B cell (primary cell): Measurements from ENCODE around the gene GGCT. TPM values are rescaled to one million over a fixed set of nuclear protein-coding genes. Genes with fewer than 3 reads are reported as not detected.

Experiments
- ATAC-seq: fragments of 200-7000 bp; cut with Tn5 transposase; one replicate; pipeline ENCODE4 v1.10.0; 2021; ENCODE audit warnings: low read depth, mild to moderate bottlenecking, moderate number of reproducible peaks, moderate library complexity
- CTCF ChIA-PET: fragments of 350-600 bp; sonication (Branson Sonifier 250); formaldehyde crosslinking; loops from one replicate; lab custom pipeline; 2021; ENCODE audit warnings: antibody characterized with exemption, inconsistent platforms; lab: Charles Lee
- POLR2A ChIA-PET: fragments of 350-600 bp; sonication (Branson Sonifier 250); formaldehyde crosslinking; loops from one replicate; lab custom pipeline; 2021; ENCODE audit warnings: antibody characterized with exemption; lab: Charles Lee
- DNase-seq: peaks from one replicate; pipeline ENCODE4 v3.0.0; 2013
- H2AFZ ChIP-seq: 2 replicates; pipeline ENCODE4 v1.6.1; 2012; ENCODE audit warnings: mild to moderate bottlenecking, low read depth, low read length; ENCODE audit not compliant: insufficient read depth, poor library complexity, severe bottlenecking
- H3K27ac ChIP-seq, 2 donors: 1 replicate in 1 of 2; 2 replicates in 1 of 2; pipeline ENCODE4 v1.5.1; 2012 to 2013; ENCODE audit warnings: low read length in 2 of 2, mild to moderate bottlenecking in 2 of 2, moderate library complexity in 1 of 2
- H3K27me3 ChIP-seq, 4 experiments: fragments of 200-600 bp in 1 of 4; sonication (generic) in 1 of 4; replicated peaks in 1 of 4; 1 replicate in 2 of 4; 2 replicates in 2 of 4; pipeline versions ENCODE4 v1.6.1 to v1.7.0; 2013 to 2016; ENCODE audit warnings: low read length in 3 of 4, mild to moderate bottlenecking in 2 of 4, mixed read lengths in 1 of 4, moderate library complexity in 1 of 4; ENCODE audit not compliant: insufficient read depth in 4 of 4, control insufficient read depth in 3 of 4; ENCODE audit errors: control extremely low read depth in 1 of 4
- H3K36me3 ChIP-seq, 2 experiments: replicated peaks in 1 of 2; 1 replicate in 1 of 2; 2 replicates in 1 of 2; pipeline versions ENCODE4 v1.6.1 to v1.7.1; 2013; ENCODE audit warnings: low read length in 1 of 2; ENCODE audit not compliant: insufficient read depth in 2 of 2, control insufficient read depth in 1 of 2; ENCODE audit errors: control extremely low read depth in 1 of 2, extremely low read depth in 1 of 2
- H3K4me1 ChIP-seq, 2 donors: fragments of 200-600 bp in 1 of 2; sonication (generic) in 1 of 2; 1 replicate in 1 of 2; 2 replicates in 1 of 2; pipeline versions ENCODE4 v1.5.1 to v1.6.1; 2013 to 2017; ENCODE audit warnings: low read length in 2 of 2; ENCODE audit not compliant: control insufficient read depth in 2 of 2, insufficient read depth in 2 of 2
- H3K4me2 ChIP-seq: replicated peaks from 2 replicates; pipeline ENCODE3; 2012; ENCODE audit warnings: mild to moderate bottlenecking, low read depth, low read length; ENCODE audit not compliant: poor library complexity, severe bottlenecking
- H3K4me3 ChIP-seq, 5 experiments: fragments of 200-600 bp in 1 of 5; sonication (generic) in 1 of 5; 1 replicate in 3 of 5; 2 replicates in 2 of 5; pipeline versions ENCODE4 v1.5.1 to v1.7.0; 2011 to 2016; ENCODE audit warnings: low read length in 4 of 5, mild to moderate bottlenecking in 4 of 5, low read depth in 2 of 5, control low read depth in 1 of 5, moderate library complexity in 1 of 5; ENCODE audit not compliant: insufficient read depth in 1 of 5; ENCODE audit errors: control extremely low read depth in 1 of 5, extremely low read depth in 1 of 5
- H3K79me2 ChIP-seq: fragments of 200-600 bp; sonication (generic); one replicate; pipeline ENCODE4 v1.6.0; 2016; ENCODE audit warnings: low read length; ENCODE audit not compliant: control insufficient read depth, insufficient read depth
- H3K9ac ChIP-seq: fragments of 200-600 bp; sonication (generic); 2 replicates; pipeline ENCODE4 v1.6.1; 2017; ENCODE audit warnings: mild to moderate bottlenecking, low read length, moderate library complexity
- H3K9me3 ChIP-seq, 3 donors: one replicate each; pipeline versions ENCODE4 v1.6.1 to v1.7.1; 2013; ENCODE audit warnings: low read length in 2 of 3; ENCODE audit not compliant: control insufficient read depth in 2 of 3, insufficient read depth in 1 of 3; ENCODE audit errors: control extremely low read depth in 1 of 3
- H4K20me1 ChIP-seq: 2 replicates; pipeline ENCODE4 v1.6.0; 2012; ENCODE audit warnings: mild to moderate bottlenecking, low read length; ENCODE audit not compliant: insufficient read depth, control insufficient read depth, poor library complexity, severe bottlenecking
- H3K27ac Mint-ChIP-seq: one replicate; pipeline ENCODE4 v1.8.0; 2021; ENCODE audit warnings: mixed read lengths
- H3K27me3 Mint-ChIP-seq: one replicate; pipeline ENCODE4 v1.8.0; 2021; ENCODE audit warnings: mixed read lengths
- H3K4me1 Mint-ChIP-seq: one replicate; pipeline ENCODE4 v1.8.0; 2021; ENCODE audit warnings: mixed read lengths
- H3K4me3 Mint-ChIP-seq: one replicate; pipeline ENCODE4 v1.8.0; 2021; ENCODE audit warnings: mixed read lengths
- H3K9me3 Mint-ChIP-seq: one replicate; pipeline ENCODE4 v1.8.0; 2022; ENCODE audit warnings: mixed read lengths; ENCODE audit not compliant: insufficient read depth
- CTCF ChIP-seq: fragments of 200-600 bp; IDR thresholded peaks from one replicate; pipeline ENCODE4 v1.8.0; 2022; ENCODE audit warnings: antibody characterized with exemption, mild to moderate bottlenecking
- EZH2 ChIP-seq: IDR thresholded peaks from 2 replicates; pipeline ENCODE4 v1.6.1; 2012; ENCODE audit warnings: borderline replicate concordance, low read depth, mild to moderate bottlenecking, moderate library complexity, low read length; ENCODE audit not compliant: insufficient read depth, poor library complexity, severe bottlenecking
- WGBS: methylation state at CpG from one replicate; pipeline ENCODE4 v1.1.5; 2013; ENCODE audit warnings: missing lambda C conversion rate; ENCODE audit not compliant: insufficient coverage; 5-methylcytosine and 5-hydroxymethylcytosine counted together
- intact Hi-C: fragments of 100-400 bp; cut with micrococcal nuclease; formaldehyde crosslinking; loops from one replicate; pipeline ENCODE4 v1.10.0; 2022
- polyA plus RNA-seq: library from polyadenylated mRNA; depleted of rRNA; stranded (reverse); fragments of >200 nt; gene quantifications from 2 replicates; pipeline ENCODE4 v1.2.3, GENCODE V29; 2012
- total RNA-seq, 2 donors: library from RNA; stranded (reverse); fragments of 120-200 nt in 1 of 2; gene quantifications; 1 replicate in 1 of 2; 2 replicates in 1 of 2; pipeline versions ENCODE4 v1.2.3 to v1.2.4, GENCODE V29; 2013 to 2022

GGCT gene
- total and polyA plus RNA-seq, 2 donors (not counting 1 experiment from before 2014, with no cell fraction given) = 8.1 to 12.5 TPM

GRCh38 chr7:30478349-30479201 lies 26.1 kb downstream of the GGCT start, which contains the start of gene NOD1:
Gene NOD1 (minus strand): TSS chr7:30478784. CDS start chr7:30456921, 21,863 bp downstream.
- H3K36me3 ChIP-seq = peaks cover 3 to 12% of the 10 kb centered on the region in 2 experiments
- no peaks in the 10 kb centered on the region for H3K27me3 Mint-ChIP-seq
- ChIA-PET CTCF (interaction anchor here (0.6 to 2.0 kb wide), 5 partner anchors 10 to 32 kb away, joined by 3 to 9 read pairs (median 3); no protein-coding TSS in a partner anchor), POLR2A (interaction anchor here (0.6 to 2.4 kb wide), 4 partner anchors 14 to 374 kb away, joined by 3 to 7 read pairs (median 6); partner anchors contain the start of gene ZNRF2)
- WGBS = under 1% methylated on average over 72 of the region's 77 CpGs
- H3K27ac Mint-ChIP-seq = peak within 1 kb of the TSS; percentile 88
- peak within 1 kb of the TSS; percentile 97 for H2AFZ ChIP-seq
- H3K27me3 ChIP-seq = no peaks in the 10 kb centered on the region
- ATAC-seq (peak; percentile 89), DNase-seq (peak; percentile 74)
- peak within 1 kb of the TSS; percentile 83 for H3K9ac ChIP-seq
- peak within 1 kb of the TSS; percentile 93 for H3K4me3 Mint-ChIP-seq
- H3K4me1 Mint-ChIP-seq = peaks cover 58% of the 10 kb centered on the region
- intact Hi-C loops = loop anchor here (1.0 to 10.0 kb wide), 3 partner anchors 15 to 454 kb away; partner anchors contain the start of genes FKBP14, GGCT and PLEKHA8
- peak within 1 kb of the TSS; percentile 90 for H3K4me2 ChIP-seq
- H3K27ac ChIP-seq = peak within 1 kb of the TSS; percentile 59 to 66
- H4K20me1 ChIP-seq = no peaks in the 10 kb centered on the region
- H3K4me3 ChIP-seq = peak within 1 kb of the TSS; percentile 62 to 87 (median 84)
- H3K9me3 Mint-ChIP-seq = no peaks in the 10 kb centered on the region
- H3K79me2 ChIP-seq = peaks cover 48% of the 10 kb centered on the region
- TF ChIP-seq EZH2 = no peak
- TF ChIP-seq CTCF = no peak
- H3K9me3 ChIP-seq = no peaks in the 10 kb centered on the region
- peaks cover 46 to 47% of the 10 kb centered on the region in 2 donors for H3K4me1 ChIP-seq
